HEK293T (cell line): Measurements from ENCODE around the gene MCRIP2.

ENCODE experiments used
- FOXA1 ChIP-seq: fragments of 450-650 bp; IDR thresholded peaks from 2 replicates; pipeline ENCODE4 v1.6.1; 2016; ENCODE audit warnings: mild to moderate bottlenecking
- SUZ12 ChIP-seq: fragments of 450-650 bp; IDR thresholded peaks from 2 replicates; pipeline ENCODE4 v1.6.1; 2016; ENCODE audit warnings: mild to moderate bottlenecking

- TF ChIP-seq FOXA1 (no peak), SUZ12 (no peak)
Measured at GRCh38 chr16:680625-680945, 39.0 kb downstream of the MCRIP2 start.
